GM12872 (cell line): ENCODE results near the gene CYP8B1.

ENCODE experiments used
- TF ChIP-seq, protein P1 (sequence below): IDR thresholded peaks from 3 replicates; pipeline ENCODE4 v1.5.1; 2011; ENCODE audit warnings: low read depth, mild to moderate bottlenecking, low read length, moderate library complexity; ENCODE audit not compliant: insufficient read depth

The CYP8B1 gene

DNA sequence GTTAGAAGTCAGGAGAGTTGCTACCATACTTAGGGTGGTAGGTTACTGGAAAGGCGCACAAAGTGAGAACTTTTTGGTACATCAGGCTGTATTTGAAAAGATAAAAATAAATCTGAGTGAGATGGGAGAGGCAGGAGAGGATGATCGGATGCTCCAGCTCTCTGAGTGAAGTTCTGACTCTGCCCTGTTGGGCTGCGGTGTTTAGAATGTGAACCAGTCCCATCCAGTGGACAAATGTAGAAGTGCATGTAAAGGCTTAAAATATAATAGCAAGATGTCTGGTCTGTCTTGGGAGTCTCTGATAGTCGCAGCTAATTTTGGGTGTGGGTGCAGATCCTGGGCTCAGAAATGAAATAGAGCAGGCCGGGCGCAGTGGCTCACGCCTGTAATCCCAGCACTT lies 36.1 kb downstream of the CYP8B1 start:
- TF ChIP-seq, protein P1, sequence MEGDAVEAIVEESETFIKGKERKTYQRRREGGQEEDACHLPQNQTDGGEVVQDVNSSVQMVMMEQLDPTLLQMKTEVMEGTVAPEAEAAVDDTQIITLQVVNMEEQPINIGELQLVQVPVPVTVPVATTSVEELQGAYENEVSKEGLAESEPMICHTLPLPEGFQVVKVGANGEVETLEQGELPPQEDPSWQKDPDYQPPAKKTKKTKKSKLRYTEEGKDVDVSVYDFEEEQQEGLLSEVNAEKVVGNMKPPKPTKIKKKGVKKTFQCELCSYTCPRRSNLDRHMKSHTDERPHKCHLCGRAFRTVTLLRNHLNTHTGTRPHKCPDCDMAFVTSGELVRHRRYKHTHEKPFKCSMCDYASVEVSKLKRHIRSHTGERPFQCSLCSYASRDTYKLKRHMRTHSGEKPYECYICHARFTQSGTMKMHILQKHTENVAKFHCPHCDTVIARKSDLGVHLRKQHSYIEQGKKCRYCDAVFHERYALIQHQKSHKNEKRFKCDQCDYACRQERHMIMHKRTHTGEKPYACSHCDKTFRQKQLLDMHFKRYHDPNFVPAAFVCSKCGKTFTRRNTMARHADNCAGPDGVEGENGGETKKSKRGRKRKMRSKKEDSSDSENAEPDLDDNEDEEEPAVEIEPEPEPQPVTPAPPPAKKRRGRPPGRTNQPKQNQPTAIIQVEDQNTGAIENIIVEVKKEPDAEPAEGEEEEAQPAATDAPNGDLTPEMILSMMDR: peak; percentile 71

DNA sequence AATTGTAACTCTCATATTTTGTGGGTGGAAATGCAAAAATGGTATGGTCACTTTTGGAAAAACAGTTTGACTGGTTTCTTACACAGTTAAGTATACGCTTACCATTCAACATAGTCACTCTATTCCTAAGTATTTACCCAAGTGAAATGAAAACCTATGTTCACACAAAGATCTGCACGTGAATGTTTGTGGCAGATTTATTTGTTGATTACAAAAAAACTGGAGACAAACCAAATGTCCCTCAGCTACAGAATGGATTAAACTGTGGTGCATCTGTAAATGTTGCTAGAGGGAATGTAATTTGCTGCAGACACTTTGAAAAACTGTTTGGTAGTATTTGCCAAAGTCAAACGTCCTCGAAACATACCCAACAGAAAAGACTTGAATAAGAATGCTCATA lies 37.1 kb downstream of the CYP8B1 start:
- TF ChIP-seq, protein P1: no peak

DNA sequence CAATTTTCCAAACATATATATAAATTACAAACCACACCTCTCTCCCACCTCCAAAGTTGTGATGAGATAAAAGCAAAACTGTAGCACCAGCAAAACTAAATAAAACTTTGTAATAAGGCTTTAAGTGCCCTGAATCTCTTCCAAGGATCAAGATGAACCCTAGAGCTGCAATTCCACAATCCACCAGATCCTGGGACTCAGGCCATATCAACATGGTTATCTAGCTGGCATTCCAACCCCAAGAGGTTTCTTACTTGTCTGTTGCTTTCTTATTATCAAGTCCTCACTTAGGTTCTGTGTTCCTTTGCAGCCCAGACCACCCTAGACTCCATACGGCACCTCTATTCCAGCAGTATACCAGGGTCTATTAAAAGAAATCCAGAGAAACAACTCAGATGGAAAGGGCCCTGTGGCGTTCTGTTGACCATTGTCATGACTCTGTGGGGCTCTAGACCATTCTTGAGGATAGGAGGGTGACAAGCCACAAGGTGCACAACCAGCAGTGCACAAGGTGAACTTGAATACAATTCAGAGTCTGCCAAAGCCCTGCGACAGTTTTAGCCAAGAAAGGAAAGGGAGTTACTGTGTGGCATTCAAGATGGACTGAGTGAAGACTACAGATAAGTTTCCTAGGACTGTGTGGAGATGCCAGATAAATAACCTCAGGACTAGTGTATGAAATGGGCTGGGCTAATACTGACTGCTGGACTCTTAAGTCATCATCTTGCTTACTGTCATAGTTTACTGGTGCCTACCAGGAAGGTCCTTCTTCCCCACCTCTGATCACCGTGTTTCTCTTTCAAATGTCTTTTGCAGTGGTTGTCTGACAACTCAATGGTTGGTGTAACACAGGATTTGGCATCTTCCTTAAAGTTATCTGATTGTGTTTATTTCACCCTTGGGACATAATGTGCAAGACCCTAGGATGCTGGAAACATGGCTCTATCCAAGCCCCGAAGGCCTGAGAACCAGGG lies 39.2 kb downstream of the CYP8B1 start:
- TF ChIP-seq, protein P1: no peak

DNA sequence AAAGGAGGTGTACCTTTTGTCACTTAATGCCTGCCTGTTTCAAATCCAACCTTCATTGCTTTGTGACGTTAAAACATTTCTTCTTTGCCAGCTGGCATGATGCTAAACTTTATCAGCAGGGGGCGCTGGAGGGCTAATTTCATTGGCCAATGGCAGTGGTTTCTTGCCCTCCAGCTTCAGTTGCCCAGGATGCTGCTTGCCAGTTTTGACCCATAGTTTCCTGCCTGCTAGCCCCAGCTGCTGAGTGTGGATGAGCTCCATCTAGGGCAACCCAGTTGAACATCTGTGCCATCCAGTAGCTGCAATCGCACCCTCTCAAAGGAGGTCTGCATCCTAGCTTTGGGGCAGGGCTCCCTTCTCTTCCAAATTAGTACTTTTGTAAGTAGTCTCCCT lies 44.4 kb downstream of the CYP8B1 start:
- TF ChIP-seq, protein P1: peak; percentile 79

DNA sequence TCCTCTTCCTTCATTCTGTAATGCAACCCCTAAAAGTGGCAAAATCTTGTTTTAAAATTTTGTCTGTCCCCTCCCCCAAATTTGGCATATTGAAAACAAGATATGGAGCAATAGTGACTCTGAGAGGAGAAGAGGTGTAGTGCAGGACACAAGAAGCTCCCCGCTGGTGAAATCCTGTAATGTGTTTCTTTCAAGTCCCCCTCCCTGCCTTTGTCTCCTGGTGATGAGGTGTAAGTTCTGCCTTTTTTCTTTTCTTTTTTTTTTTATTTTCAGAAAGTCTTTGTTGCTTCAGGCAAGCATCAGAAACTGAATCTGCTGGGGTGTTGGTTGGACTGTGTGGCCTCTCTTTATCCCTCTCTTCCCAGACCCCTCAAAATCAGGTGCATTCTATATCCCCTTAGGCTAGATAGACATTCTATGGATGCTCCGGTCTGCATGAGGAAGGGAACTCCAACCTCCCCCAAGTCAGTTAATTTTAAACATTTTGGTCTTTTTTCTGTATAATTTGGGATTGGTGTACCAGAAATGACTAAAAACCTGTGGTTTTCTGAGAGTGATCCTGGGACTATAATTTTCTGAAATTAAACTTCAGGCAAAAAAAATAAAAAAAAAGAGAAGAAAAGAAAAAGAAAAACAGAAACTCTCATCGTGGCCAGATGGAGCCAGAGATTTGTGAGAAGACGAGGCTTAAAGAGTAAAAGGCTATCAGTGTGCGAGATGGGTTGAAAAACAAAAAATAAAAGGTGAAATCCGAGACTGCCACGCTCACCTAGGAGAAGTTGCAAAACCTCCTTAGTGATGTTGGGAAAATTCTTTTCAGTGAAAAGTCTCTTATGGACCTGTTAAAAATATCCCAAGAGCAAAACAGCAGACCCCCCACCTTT lies 45.0 kb downstream of the CYP8B1 start:
- TF ChIP-seq, protein P1: peak; percentile 34; the same call in 1 of the 3 replicates

DNA sequence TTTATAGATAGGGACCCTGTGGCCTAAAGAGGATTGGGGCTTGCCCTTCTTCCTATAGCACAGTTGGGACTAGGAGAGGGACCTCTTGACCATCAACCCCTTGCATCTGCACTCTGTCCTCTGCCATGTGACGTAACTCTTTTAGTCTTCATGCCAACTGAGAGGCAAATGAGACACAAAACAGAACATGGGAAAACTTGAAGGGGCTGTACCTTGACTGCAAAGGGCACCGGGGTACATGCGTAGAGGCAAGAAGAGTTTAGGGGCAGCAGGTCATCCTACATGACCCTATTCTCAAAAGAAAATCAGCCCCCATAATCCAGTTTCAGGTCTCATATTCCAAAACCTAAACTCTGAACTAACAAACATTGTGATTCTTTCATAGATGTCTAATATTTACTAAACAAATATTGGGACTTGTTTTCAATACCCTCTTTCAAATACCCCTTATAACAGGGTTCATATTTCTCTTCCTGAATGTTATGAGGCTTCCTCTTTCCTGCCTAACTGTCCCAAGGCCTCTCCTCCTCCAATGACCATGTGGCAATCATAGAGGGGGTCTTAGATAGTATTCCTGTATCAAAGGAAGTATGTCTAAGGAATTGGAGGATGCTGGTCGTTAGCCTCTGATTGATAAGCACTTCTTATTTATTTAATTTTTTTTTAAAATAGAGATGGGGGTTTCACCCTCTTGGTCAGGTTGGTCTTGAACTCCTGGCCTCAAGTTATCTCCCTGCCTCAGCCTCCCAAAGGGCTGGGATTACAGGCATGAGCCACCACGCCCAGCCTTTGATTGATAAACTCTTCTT lies 45.8 kb downstream of the CYP8B1 start:
- TF ChIP-seq, protein P1: no peak
